Peyer's patch (tissue), 4 donors: ENCODE measurements around the gene A2M.

Source experiments
- POLR2A ChIP-seq, 2 donors: fragments of 450-650 bp; IDR thresholded peaks; one replicate each; pipeline ENCODE4 v1.5.1; 2017; ENCODE audit warnings: antibody characterized with exemption in 2 of 2, mild to moderate bottlenecking in 2 of 2, moderate library complexity in 2 of 2
- TF ChIP-seq, protein P1 (sequence below), 6 experiments: fragments of 450-650 bp in 4 of 6; fragments of 200-600 bp in 2 of 6; sonication (generic) in 1 of 6; IDR thresholded peaks; one replicate each; pipeline ENCODE4 v1.5.1; 2017 to 2019; ENCODE audit warnings: antibody characterized with exemption in 6 of 6, mild to moderate bottlenecking in 3 of 6, moderate library complexity in 1 of 6

DNA sequence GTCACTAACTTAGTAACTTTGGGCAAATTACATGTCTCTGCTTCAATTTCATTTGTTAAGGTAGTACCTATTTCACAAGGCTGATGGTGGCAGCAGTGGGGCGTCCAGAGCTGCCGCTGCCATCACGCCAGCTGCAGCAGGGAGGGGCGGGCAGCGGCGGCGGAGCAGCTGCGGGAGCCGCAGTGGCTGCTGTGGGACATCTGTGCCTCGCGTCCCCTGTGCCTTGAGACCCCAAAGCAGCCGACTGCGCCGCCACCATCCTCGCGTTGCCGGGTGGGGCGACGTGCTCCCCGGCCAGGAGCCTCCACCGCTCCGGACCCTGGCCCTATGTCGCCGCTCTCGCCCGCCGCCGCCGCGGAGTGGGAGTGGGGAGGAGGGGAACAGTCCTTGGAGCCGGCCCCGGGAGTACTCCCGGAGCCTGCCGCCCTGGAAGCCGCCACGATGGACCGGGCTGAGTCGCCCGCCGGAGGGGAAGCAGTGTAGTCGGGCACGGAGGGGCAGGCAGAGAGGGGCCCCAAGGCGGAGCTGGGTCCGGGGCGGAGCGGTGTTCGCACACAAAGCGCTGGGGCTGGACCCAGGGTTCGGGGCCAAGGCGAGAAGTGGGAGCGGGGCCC is 51.4 kb downstream of the A2M start:
- TF ChIP-seq, protein P1, sequence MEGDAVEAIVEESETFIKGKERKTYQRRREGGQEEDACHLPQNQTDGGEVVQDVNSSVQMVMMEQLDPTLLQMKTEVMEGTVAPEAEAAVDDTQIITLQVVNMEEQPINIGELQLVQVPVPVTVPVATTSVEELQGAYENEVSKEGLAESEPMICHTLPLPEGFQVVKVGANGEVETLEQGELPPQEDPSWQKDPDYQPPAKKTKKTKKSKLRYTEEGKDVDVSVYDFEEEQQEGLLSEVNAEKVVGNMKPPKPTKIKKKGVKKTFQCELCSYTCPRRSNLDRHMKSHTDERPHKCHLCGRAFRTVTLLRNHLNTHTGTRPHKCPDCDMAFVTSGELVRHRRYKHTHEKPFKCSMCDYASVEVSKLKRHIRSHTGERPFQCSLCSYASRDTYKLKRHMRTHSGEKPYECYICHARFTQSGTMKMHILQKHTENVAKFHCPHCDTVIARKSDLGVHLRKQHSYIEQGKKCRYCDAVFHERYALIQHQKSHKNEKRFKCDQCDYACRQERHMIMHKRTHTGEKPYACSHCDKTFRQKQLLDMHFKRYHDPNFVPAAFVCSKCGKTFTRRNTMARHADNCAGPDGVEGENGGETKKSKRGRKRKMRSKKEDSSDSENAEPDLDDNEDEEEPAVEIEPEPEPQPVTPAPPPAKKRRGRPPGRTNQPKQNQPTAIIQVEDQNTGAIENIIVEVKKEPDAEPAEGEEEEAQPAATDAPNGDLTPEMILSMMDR (IDR thresholded peaks at IDR 0.05), result peak in 4 of 6 experiments; percentile 36 to 61 (median 46)
- TF ChIP-seq POLR2A (IDR thresholded peaks at IDR 0.05), result peak; percentile 33 to 62
